Measurements from ENCODE around the gene SMC1A.
"Not testable (repeated sequence)": the region's sequence is repeated elsewhere in the genome, so short reads cannot be mapped to it uniquely, and the experiment has no call there.

SMC1A gene

GRCh38 chrX:53430231-53430630 is 7.8 kb upstream of the SMC1A start:
- H3K4me3 ChIP-seq (ENCODE audit: severe bottlenecking) = no peak overlapping the region
- H3K9me3 ChIP-seq (ENCODE audit: severe bottlenecking) = no peaks in the 10 kb centered on the region
- no peak for TF ChIP-seq CTCF (IDR thresholded peaks at IDR 0.05; ENCODE audit: poor library complexity, severe bottlenecking)
- ATAC-seq (ENCODE audit: low read depth) (no peak), DNase-seq (ENCODE audit: low spot score) (no peak)
- H3K27me3 ChIP-seq (ENCODE audit: insufficient read depth, poor library complexity, severe bottlenecking) = no peaks in the 10 kb centered on the region
- H3K27ac ChIP-seq (ENCODE audit: poor library complexity, severe bottlenecking) = no peak overlapping the region
- H3K4me1 ChIP-seq (ENCODE audit: insufficient read depth, poor library complexity, severe bottlenecking) = no peaks in the 10 kb centered on the region
- H3K36me3 ChIP-seq (ENCODE audit: low read depth) = no peaks in the 10 kb centered on the region

- H3K4me3 ChIP-seq (ENCODE audit: severe bottlenecking) = no peak overlapping the region
- no peaks in the 10 kb centered on the region for H3K27me3 ChIP-seq (ENCODE audit: insufficient read depth, poor library complexity, severe bottlenecking)
- H3K27ac ChIP-seq (ENCODE audit: poor library complexity, severe bottlenecking) = no peak overlapping the region
- DNase-seq (ENCODE audit: low spot score) (no peak), ATAC-seq (ENCODE audit: low read depth) (no peak)
- no peaks in the 10 kb centered on the region for H3K4me1 ChIP-seq (ENCODE audit: insufficient read depth, poor library complexity, severe bottlenecking)
- H3K36me3 ChIP-seq (ENCODE audit: low read depth) = no peaks in the 10 kb centered on the region
- no peaks in the 10 kb centered on the region for H3K9me3 ChIP-seq (ENCODE audit: severe bottlenecking)
- TF ChIP-seq CTCF (IDR thresholded peaks at IDR 0.05; ENCODE audit: poor library complexity, severe bottlenecking) = no peak
These were observed 7.3 kb upstream of the SMC1A start for GRCh38 chrX:53429755-53430154.

DNA sequence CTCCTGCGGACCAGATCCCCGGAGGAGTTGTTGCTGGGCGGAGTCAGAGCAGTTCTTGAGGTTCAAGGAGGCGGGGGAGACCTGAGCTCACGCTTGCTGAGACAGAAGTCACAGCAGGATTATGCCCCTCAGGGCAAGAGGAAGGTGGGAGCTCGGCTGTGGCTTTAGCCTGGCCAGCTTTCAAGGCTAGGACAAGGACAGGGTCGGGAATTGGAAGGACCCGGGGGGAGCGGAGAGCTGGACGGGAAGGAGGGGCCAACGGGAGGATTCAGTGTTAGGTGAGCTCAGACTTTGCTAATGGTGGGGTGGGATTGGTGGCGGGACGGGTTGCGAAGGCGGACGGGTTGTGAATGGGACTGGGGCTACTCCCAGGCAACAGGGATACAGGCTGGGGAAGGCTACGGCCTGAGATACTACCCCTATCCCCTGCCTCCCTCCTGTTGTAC is 430 bp upstream of the SMC1A start, which contains the start of gene RIBC1:
Gene RIBC1, plus strand, starts transcription at position 13 of the 446 bp plus-strand sequence. CDS start 3,404 bp downstream, outside the sequence.
- DNase-seq (ENCODE audit: low spot score) (no peak), ATAC-seq (ENCODE audit: low read depth) (peak; percentile 40)
- Histone ChIP-seq H3K36me3 (ENCODE audit: low read depth) (peaks cover 12% of the 10 kb centered on the region; the same call in 1 of the 2 replicates), H3K27me3 (ENCODE audit: insufficient read depth, poor library complexity, severe bottlenecking) (no peaks in the 10 kb centered on the region), H3K4me1 (ENCODE audit: insufficient read depth, poor library complexity, severe bottlenecking) (no peaks in the 10 kb centered on the region), H3K27ac (ENCODE audit: poor library complexity, severe bottlenecking) (peak within 1 kb of the TSS; percentile 83), H3K4me3 (ENCODE audit: severe bottlenecking) (peak within 1 kb of the TSS; percentile 50), H3K9me3 (ENCODE audit: severe bottlenecking) (no peaks in the 10 kb centered on the region)
- TF ChIP-seq CTCF (IDR thresholded peaks at IDR 0.05; ENCODE audit: poor library complexity, severe bottlenecking) = no peak

GRCh38 chrX:53421772-53422085 is 725 bp downstream of the SMC1A start:
- peak overlapping the region; percentile 83 for H3K27ac ChIP-seq (ENCODE audit: poor library complexity, severe bottlenecking)
- H3K4me3 ChIP-seq (ENCODE audit: severe bottlenecking) = peak overlapping the region; percentile 50
- DNase-seq (ENCODE audit: low spot score) (no peak), ATAC-seq (ENCODE audit: low read depth) (no peak; the same call in 2 of the 3 replicates)
- H3K4me1 ChIP-seq (ENCODE audit: insufficient read depth, poor library complexity, severe bottlenecking) = no peaks in the 10 kb centered on the region
- H3K9me3 ChIP-seq (ENCODE audit: severe bottlenecking) = no peaks in the 10 kb centered on the region
- no peaks in the 10 kb centered on the region for H3K27me3 ChIP-seq (ENCODE audit: insufficient read depth, poor library complexity, severe bottlenecking)
- peaks cover 14% of the 10 kb centered on the region; the same call in 1 of the 2 replicates for H3K36me3 ChIP-seq (ENCODE audit: low read depth)
- no peak for TF ChIP-seq CTCF (IDR thresholded peaks at IDR 0.05; ENCODE audit: poor library complexity, severe bottlenecking)

DNA sequence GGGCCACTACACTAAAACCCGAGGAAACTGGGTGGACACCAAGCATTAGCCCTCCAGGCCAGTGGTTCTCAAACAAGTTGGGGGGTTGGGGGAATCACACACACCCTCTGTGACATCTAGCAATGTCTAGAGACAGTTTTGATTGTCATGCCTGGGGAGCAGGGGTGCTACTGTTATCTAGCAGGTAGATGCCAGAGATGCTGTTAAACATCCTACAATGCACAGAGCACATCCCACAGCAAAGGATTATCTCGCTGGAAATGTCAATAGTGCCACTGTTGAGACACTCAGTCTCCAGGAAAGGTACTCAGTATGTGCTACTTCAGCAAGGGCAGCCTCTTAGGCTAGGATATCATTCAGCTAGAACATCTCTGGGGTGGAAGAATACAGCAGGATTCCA is 1.3 kb downstream of the SMC1A start:
- DNase-seq (ENCODE audit: low spot score) (no peak), ATAC-seq (ENCODE audit: low read depth) (no peak)
- Histone ChIP-seq H3K27me3 (ENCODE audit: insufficient read depth, poor library complexity, severe bottlenecking) (no peaks in the 10 kb centered on the region), H3K9me3 (ENCODE audit: severe bottlenecking) (no peaks in the 10 kb centered on the region), H3K4me3 (ENCODE audit: severe bottlenecking) (peak overlapping the region; percentile 50), H3K36me3 (ENCODE audit: low read depth) (peaks cover 14% of the 10 kb centered on the region; the same call in 1 of the 2 replicates), H3K27ac (ENCODE audit: poor library complexity, severe bottlenecking) (peak overlapping the region; percentile 83), H3K4me1 (ENCODE audit: insufficient read depth, poor library complexity, severe bottlenecking) (no peaks in the 10 kb centered on the region)
- no peak for TF ChIP-seq CTCF (IDR thresholded peaks at IDR 0.05; ENCODE audit: poor library complexity, severe bottlenecking)

DNA sequence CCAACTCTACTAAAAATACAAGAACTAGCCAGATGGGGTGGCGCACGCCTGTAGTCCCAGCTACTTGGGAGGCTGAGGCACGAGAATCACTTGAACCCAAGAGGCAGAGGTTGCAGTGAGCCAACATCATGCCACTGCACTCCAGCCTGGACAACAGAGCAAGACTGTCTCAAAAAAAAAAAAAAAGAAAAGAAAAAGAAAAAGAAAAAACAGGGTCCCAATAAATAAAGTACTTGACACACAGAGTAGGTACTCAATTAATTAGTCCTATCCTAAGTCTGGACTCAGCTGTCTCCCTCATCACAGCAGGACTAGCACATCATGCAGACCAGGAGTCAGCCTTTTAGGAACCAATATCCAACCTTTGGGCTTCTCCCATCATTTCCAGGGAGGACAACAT is 2.1 kb downstream of the SMC1A start:
- not testable (repeated sequence) for H3K4me1 ChIP-seq (ENCODE audit: insufficient read depth, poor library complexity, severe bottlenecking); ATAC-seq (ENCODE audit: low read depth); H3K4me3 ChIP-seq (ENCODE audit: severe bottlenecking); H3K27ac ChIP-seq (ENCODE audit: poor library complexity, severe bottlenecking); H3K9me3 ChIP-seq (ENCODE audit: severe bottlenecking); DNase-seq (ENCODE audit: low spot score); H3K27me3 ChIP-seq (ENCODE audit: insufficient read depth, poor library complexity, severe bottlenecking)
- H3K36me3 ChIP-seq (ENCODE audit: low read depth) = peaks cover 14% of the 10 kb centered on the region; the same call in 1 of the 2 replicates

Data from RWPE2 (cell line).